ENCODE measurements around the gene C1orf56.

DNA sequence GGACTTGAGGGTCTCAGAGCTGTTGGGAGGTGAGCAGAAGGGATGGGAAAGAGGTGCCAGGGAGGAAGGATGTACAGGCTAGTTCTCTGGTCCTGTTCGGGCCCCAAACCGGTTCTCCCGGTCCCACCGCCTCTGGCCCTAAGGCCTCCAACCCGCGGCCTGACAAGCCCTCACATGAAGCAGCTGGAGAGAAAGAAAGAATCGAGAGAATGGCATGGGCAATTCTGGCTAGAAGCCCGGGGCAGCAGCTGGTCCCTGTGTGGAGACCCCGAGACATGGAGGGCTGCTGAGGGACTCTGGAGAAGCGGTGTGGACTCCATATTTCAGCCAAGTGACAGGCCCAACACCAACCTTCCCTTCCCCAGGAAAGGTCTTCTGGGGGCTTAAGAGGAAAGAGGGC lies 11.1 kb downstream of the C1orf56 start:
- TF ChIP-seq CTCF (IDR thresholded peaks at IDR 0.05; ENCODE audit: low read depth, low read length) (no peak), EZH2phosphoT487 (IDR thresholded peaks at IDR 0.05; ENCODE audit: low read depth) (no peak)
